HTR-8/SVneo (cell line): ENCODE results near the gene C16orf86.

Experiments
- DNase-seq: peaks from one replicate; pipeline ENCODE4 v3.0.0; 2011; ENCODE audit warnings: low spot score, mixed read lengths; ENCODE audit not compliant: insufficient read length
- FAIRE-seq: peaks from 2 replicates; lab custom pipeline; 2011; peaks lifted over from hg19 to GRCh38; lab: Jason Lieb, UNC

Gene C16orf86

GRCh38 chr16:67653128-67653788 lies 13.4 kb upstream of the C16orf86 start:
- DNase-seq (no peak), FAIRE-seq (peak; percentile 49)

- FAIRE-seq (no peak), DNase-seq (no peak)
Measured at GRCh38 chr16:67653789-67654402, 12.7 kb upstream of the C16orf86 start.

DNA sequence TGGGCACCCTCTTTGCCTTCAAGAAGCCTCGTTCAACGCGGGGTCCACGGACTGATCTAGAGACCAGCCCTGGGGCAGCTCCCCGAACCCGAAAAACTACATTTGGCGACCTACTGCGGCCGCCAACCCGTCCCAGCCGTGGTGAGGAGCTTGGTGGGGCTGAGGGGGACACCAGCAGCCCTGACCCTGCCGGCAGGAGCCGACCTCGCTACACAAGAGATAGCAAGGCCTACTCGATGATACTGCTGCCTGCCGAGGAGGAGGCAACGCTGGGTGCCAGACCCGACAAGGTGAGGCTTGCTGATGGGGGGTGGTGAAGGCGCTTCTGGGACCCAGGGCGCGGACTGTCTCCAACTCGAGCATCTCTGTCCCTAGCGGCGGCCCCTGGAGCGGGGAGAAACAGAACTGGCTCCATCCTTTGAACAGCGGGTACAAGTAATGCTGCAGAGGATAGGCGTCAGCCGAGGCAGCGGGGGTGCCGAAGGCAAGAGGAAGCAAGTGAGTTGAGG lies 12.2 kb upstream of the C16orf86 start:
- FAIRE-seq (no peak), DNase-seq (no peak)

DNA sequence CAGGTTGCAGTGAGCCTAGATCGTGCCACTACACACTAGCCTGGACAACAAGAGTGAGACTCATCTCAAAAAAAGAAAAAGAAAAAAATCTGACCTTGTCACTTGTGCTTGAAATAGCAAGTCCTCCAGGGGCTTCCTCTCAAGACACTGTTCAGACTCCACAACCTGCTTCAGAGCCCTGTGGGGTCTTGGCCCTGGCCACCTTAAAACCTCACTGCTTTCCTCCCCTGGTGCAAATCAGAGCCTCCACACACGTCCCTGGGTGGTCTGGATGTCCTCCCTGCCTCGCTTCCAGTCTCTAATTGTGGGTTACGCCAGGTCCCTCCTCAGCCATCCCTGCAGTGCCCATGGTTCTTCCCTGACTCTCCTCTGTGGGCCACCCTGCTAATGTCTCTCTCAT lies 11.3 kb upstream of the C16orf86 start:
- no peak for DNase-seq
- no peak for FAIRE-seq

DNA sequence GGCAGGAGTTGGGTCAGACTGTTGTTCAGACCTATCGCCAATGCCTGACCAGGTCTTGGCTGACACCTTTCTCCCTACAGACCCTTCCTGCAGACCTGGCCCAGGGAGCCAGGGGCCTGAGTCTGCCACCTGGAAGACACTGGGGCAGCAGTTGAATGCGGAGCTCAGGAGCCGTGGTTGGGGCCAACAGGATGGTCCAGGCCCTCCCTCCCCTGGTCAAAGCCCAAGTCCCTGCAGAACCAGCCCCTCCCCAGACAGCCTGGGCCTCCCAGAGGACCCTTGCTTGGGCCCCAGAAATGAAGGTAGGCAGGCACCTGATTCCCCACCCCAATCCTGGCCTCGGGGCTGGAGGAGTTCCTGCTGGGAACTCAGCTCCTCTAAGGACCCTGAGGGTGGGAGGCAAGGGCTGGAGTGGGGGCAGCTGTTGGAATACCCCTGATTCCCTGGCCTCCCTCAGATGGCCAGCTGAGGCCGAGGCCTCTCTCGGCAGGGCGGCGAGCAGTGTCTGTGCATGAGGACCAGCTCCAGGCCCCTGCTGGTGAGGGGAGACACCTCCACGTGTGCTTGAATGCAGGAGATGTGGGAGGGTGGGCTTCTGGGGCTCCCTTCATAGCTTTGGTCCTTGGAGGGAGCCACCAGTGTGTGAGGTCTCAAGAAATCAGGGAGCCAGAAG lies 10.1 kb upstream of the C16orf86 start:
- FAIRE-seq (no peak), DNase-seq (no peak)

GRCh38 chr16:67657017-67657608 lies 9.5 kb upstream of the C16orf86 start:
- FAIRE-seq (no peak), DNase-seq (no peak)

DNA sequence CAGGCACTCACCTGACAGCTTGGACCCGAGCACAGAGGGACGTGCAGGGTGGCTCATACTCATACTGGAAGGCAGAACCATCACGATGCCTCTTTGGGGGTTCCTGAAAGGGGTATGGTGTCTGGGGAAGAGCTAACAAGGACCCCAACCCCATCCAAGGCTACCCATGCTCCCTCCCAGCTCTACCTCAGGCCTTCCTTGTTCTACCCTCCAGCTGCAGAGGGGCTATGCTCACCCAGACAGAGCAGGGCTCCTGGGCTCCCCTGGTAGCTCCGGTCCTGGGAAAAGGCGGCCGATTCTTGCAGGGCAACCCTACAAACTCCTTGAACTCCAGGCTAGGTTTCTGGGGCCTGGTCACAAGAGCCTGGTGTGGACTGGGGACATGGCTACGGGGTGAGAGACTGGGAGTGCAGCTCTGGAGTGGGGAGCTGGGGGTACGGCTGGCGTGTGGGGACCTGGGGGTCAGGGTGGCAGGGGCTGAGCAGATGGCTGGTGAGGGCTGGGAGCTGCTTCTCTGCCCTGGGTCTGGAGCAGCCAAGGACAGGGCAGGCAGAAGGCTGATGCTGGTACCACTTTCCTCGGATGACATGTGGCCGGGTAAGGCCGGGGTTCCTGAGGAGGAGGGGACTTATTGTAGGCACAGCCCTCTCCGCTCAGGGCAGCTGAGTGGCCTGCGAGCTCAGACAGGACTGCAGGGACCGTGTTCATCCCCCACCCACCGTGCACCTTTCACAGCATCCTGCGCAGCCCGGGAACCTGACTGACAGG lies 8.7 kb upstream of the C16orf86 start:
- FAIRE-seq (no peak), DNase-seq (no peak)

GRCh38 chr16:67658849-67659674 lies 7.6 kb upstream of the C16orf86 start:
- FAIRE-seq (no peak), DNase-seq (no peak)

DNA sequence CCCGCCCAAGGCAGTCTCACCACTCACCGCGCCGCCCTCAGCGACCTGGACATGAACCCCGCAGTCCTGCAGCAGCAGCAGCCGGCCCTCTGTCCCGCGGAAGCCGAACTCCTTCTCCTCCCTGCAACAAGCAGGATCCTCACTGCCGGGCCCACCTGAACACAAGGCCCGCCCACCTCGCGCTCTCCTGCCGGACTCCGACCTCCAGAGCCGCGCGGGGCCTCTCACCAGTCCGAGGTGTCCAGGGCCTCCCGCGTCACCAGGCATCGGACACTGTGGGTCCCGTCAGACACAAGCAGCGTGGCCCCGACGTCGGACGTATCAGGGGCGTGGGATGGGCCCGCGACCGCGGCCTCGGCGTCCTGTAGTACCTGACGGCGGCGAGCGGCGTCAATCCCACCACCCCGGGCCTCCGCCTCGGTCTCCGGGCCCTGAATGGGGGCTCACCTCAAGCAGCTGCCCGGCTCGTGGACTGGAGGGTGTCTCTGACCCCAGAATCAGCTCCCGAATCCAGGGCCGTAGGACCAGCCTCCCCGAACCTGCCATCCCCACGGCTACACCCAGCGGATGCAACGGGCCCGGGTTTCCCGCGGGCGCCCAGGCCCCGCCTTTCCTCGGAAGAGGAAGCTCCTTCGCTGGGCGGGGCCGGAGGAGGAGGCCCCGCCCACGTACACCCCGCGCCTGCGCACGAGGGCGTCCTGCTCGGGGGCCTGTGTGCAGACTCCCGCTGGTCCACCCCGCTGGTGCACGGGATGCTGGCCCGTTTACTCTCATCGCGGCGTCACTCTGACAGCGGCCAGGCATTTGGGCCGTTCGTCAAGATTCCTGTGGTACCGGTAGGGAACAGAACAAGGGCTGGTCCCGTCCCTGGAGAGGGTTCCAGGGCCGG lies 6.7 kb upstream of the C16orf86 start, which contains the start of gene ACD:
ACD (minus strand) TSS at position 586 of the 889 bp plus-strand sequence; CDS start at position 546, 40 bp downstream.
- DNase-seq, result peak; percentile 98
- FAIRE-seq, result no peak

DNA sequence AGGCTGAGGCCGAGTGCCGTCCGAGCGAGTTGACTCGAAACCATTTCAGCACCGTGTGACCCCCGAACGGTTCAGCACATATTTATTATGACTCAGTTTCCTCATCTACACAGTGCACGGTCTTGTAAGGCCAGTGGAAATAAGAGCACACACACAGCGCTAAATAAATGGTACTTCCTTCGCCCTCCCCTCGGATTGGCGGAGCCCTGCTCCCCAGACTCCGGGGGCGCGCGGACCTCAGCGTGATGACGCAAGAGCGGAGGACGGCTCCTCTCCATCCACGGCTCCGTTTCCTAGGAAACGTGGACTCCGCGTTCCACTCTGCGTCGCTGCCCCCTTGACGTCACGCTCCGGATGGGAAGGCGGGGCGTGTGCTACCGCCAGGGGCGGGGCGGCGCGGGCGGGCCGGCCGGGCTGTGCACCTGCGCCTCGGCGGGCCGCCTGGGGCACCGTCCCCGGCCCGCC lies 6.0 kb upstream of the C16orf86 start, which contains the start of gene PARD6A:
PARD6A (plus strand) TSS at position 397 of the 465 bp plus-strand sequence. CDS start 79 bp downstream, outside the sequence.
- FAIRE-seq (peak; percentile 99), DNase-seq (peak; percentile 99)

DNA sequence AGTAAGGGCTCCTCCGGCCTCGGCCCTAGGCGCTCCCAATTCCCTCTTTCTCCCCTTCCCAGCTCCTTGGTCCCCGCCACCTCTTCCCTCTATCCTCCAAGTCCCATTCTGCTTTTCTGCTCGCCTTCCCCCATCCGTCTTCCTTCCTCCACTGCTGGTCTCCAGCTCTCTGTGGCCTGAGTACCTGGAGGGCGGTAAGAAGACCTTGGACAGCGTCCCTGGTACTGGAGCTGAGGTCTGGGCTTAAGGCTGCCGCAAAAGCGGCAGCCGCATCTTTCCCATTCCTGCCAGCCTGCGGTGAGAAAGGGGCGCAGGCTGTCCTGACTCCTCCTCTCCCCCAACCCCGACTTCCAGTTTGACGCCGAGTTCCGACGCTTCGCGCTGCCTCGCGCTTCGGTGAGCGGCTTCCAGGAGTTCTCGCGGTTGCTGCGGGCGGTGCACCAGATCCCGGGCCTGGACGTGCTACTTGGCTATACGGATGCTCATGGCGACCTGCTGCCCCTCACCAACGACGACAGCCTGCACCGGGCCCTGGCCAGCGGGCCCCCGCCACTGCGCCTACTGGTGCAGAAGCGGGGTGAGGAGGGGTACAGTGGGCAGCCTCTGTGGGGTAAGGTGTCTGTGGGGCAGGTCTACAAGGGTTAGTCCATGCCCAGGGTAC lies 5.4 kb upstream of the C16orf86 start:
- DNase-seq (no peak), FAIRE-seq (no peak)

DNA sequence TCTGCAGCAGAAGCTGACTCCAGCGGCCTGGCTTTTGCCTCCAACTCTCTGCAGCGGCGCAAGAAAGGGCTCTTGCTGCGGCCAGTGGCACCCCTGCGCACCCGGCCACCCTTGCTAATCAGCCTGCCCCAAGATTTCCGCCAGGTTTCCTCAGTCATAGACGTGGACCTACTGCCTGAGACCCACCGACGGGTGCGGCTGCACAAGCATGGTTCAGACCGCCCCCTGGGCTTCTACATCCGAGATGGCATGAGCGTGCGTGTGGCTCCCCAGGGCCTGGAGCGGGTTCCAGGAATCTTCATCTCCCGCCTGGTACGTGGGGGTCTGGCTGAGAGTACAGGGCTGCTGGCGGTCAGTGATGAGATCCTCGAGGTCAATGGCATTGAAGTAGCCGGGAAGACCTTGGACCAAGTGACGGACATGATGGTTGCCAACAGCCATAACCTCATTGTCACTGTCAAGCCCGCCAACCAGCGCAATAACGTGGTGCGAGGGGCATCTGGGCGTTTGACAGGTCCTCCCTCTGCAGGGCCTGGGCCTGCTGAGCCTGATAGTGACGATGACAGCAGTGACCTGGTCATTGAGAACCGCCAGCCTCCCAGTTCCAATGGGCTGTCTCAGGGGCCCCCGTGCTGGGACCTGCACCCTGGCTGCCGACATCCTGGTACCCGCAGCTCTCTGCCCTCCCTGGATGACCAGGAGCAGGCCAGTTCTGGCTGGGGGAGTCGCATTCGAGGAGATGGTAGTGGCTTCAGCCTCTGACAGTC lies 4.5 kb upstream of the C16orf86 start:
- FAIRE-seq, result no peak
- DNase-seq, result no peak

- no peak for FAIRE-seq
- DNase-seq, result no peak
Measured at GRCh38 chr16:67662653-67663010, 4.0 kb upstream of the C16orf86 start.

DNA sequence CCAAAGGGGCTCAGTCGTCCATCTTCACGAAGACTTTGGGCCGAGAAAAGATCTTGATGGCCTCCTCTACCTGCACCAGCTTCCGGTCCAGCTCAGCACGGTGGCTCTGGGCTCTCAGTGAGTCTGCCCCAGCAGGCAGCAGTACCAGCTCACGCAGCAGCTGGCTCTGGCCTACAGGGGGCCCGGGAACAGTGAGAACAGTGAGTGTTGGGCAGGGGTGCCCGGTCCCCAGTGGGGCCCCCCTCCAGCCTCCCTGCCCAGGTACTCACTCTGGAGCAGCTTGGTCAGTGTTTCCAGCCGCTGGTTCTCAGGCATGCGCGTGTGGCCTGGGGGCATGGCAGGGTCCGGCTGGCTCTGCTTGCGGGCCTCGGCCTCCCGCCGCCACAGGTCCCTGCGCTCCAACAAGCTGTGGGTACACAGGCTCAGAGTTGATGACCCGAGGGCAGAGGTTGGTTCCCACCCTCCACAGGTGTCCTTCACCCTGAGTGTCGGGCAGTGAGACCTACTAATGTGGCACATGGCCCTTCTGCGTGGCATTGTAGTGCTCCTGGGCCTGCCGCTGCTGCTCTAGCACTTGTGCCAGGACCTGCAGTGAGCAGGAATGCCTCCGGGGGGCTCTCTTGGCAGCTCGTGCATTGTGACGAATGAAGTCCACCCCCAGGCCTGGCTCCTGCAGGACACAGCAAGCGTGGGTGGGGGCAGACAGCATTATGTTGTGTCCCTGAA lies 3.3 kb upstream of the C16orf86 start:
- FAIRE-seq, result no peak
- DNase-seq, result no peak

DNA sequence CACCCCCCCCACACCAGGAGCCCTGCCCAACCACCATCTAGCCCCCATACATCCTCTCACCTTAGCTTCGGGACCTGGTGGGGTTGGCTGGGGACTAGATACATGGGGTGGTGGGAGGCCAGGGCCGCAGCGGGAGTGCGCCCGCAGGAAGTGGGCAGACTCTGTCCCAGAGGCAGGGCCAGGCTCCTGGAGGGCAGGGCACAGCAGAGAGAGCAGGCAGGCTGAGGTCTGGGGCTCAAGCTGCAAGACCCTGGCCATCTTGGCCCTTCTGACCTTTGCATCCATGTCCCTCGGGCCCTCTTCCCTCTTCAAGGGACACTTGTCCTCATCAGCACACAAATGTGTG lies 2.8 kb upstream of the C16orf86 start:
- DNase-seq (no peak), FAIRE-seq (no peak)

- DNase-seq (no peak), FAIRE-seq (no peak)
Measured at GRCh38 chr16:67664258-67664657, 2.4 kb upstream of the C16orf86 start.
